Right lobe of liver (tissue), 6 donors: ENCODE data around the gene DSCAM. TPM values are rescaled to one million over a fixed set of nuclear protein-coding genes. Genes with fewer than 3 reads are reported as not detected.

ENCODE experiments used
- ATAC-seq, 4 donors: fragments of 200-7000 bp; cut with Tn5 transposase; one replicate each; pipeline ENCODE4 v1.9.1; 2020; ENCODE audit warnings: mild to moderate bottlenecking in 4 of 4, moderate library complexity in 4 of 4
- DNase-seq, 3 donors: peaks; one replicate each; pipeline ENCODE4 v3.0.0-alpha.2; 2020
- H3K27ac ChIP-seq, 3 donors: fragments of 200-600 bp; one replicate each; pipeline ENCODE4 v1.8.0; 2022
- H3K27me3 ChIP-seq, 2 donors: fragments of 200-600 bp; one replicate each; pipeline ENCODE4 v1.8.0; 2022
- H3K36me3 ChIP-seq, 4 donors: fragments of 200-600 bp; sonication (generic) in 1 of 4; one replicate each; pipeline versions ENCODE4 v1.5.1 to v1.8.0; 2017 to 2022; ENCODE audit warnings: control low read depth in 1 of 4
- H3K4me1 ChIP-seq, 4 donors: fragments of 200-600 bp; sonication (generic) in 1 of 4; one replicate each; pipeline versions ENCODE4 v1.5.1 to v1.8.0; 2017 to 2022; ENCODE audit warnings: control low read depth in 1 of 4
- H3K4me3 ChIP-seq, 3 donors: fragments of 200-600 bp; one replicate each; pipeline ENCODE4 v1.8.0; 2022
- H3K9me3 ChIP-seq, 4 donors: fragments of 200-600 bp; sonication (generic) in 1 of 4; one replicate each; pipeline versions ENCODE4 v1.5.1 to v1.8.0; 2017 to 2022; ENCODE audit warnings: control low read depth in 1 of 4
- CTCF ChIP-seq, 4 donors: fragments of 200-600 bp in 3 of 4; fragments of 450-650 bp in 1 of 4; IDR thresholded peaks; one replicate each; pipeline versions ENCODE4 v1.5.1 to v1.8.0; 2016 to 2022; ENCODE audit warnings: antibody characterized with exemption in 4 of 4, mild to moderate bottlenecking in 2 of 4
- POLR2A ChIP-seq: fragments of 450-650 bp; IDR thresholded peaks from one replicate; pipeline ENCODE4 v1.6.1; 2017; ENCODE audit warnings: antibody characterized with exemption, mild to moderate bottlenecking
- WGBS: methylation state at CpG from one replicate; pipeline ENCODE4 v1.1.6; 2018; ENCODE audit warnings: low coverage, low lambda C conversion rate; ENCODE audit not compliant: insufficient coverage; ENCODE audit errors: missing lambda C conversion rate; 5-methylcytosine and 5-hydroxymethylcytosine counted together
- intact Hi-C, 2 donors: fragments of 100-400 bp; cut with DNase I; formaldehyde crosslinking; loops; one replicate each; pipeline versions ENCODE4 v1.11.2 to v1.14.1; 2022
- total RNA-seq, 6 experiments: library from RNA; depleted of rRNA in 2 of 6; stranded (reverse); fragments of >200 nt in 2 of 6; fragmentation: NEBNext Ultra II Directional in 3 of 6; extraction: Animal tissue kit (Norgen Biotek cat#: 25700) in 3 of 6; gene quantifications; one replicate each; pipeline versions ENCODE4 v1.1.0 to v1.2.4, GENCODE V29; 2016 to 2023
- donor health status: DM: no; HTN: yes; CAD: no.
- donor health status: DM: no; HTN: no; CAD: no.
- donor health status: DM: no; HTN: no; CAD: no.
- donor health status: DM: no; HTN: yes; CAD: no.
- donor health status: DM: no; HTN: yes; CAD: no.

The DSCAM gene
- total RNA-seq, 6 experiments from 2014 or later = 0.04 to 0.16 (median 0.06) TPM; not detected in 2

GRCh38 chr21:40668555-40669275, 178.2 kb downstream of the DSCAM start:
- TF ChIP-seq POLR2A (no peak), CTCF (IDR thresholded peaks at IDR 0.05) (no peak)
- Histone ChIP-seq H3K27me3 (no peaks in the 10 kb centered on the region), H3K9me3 (no peaks in the 10 kb centered on the region), H3K4me3 (no peak overlapping the region), H3K4me1 (no peaks in the 10 kb centered on the region), H3K36me3 (no peaks in the 10 kb centered on the region), H3K27ac (no peak overlapping the region)
- DNase-seq (no peak), ATAC-seq (no peak)
- intact Hi-C loops = no loop called here
- 34% methylated on average over 5 of the region's 5 CpGs for WGBS

GRCh38 chr21:40667967-40668366, 179.0 kb downstream of the DSCAM start:
- intact Hi-C loops = no loop called here
- ATAC-seq (no peak), DNase-seq (no peak)
- no peaks in the 10 kb centered on the region for H3K27me3 ChIP-seq
- no peak for TF ChIP-seq POLR2A
- TF ChIP-seq CTCF (IDR thresholded peaks at IDR 0.05) = no peak
- no peaks in the 10 kb centered on the region for H3K36me3 ChIP-seq
- H3K4me1 ChIP-seq = no peaks in the 10 kb centered on the region
- no peak overlapping the region for H3K27ac ChIP-seq
- no peaks in the 10 kb centered on the region for H3K9me3 ChIP-seq
- WGBS = 75% methylated on average over 1 of the region's 1 CpG
- H3K4me3 ChIP-seq = no peak overlapping the region

- H3K27me3 ChIP-seq = no peaks in the 10 kb centered on the region
- ATAC-seq (no peak), DNase-seq (no peak)
- TF ChIP-seq CTCF (IDR thresholded peaks at IDR 0.05) = no peak
- no peak for TF ChIP-seq POLR2A
- H3K4me1 ChIP-seq = peaks cover 0 to 8% (median 0%) of the 10 kb centered on the region in 4 donors
- intact Hi-C loops = no loop called here
- H3K4me3 ChIP-seq = no peak overlapping the region
- no peak overlapping the region for H3K27ac ChIP-seq
- 95% methylated on average over 2 of the region's 2 CpGs for WGBS
- no peaks in the 10 kb centered on the region for H3K9me3 ChIP-seq
- H3K36me3 ChIP-seq = no peaks in the 10 kb centered on the region
Observed at GRCh38 chr21:40662889-40663288, 184.1 kb downstream of the DSCAM start.

GRCh38 chr21:40660461-40660860, 186.5 kb downstream of the DSCAM start:
- TF ChIP-seq CTCF (IDR thresholded peaks at IDR 0.05) = no peak
- TF ChIP-seq POLR2A = no peak
- DNase-seq (no peak), ATAC-seq (no peak)
- H3K4me1 ChIP-seq = peaks cover 0 to 10% (median 0%) of the 10 kb centered on the region in 4 donors
- intact Hi-C loops = no loop called here
- H3K27me3 ChIP-seq = no peaks in the 10 kb centered on the region
- H3K36me3 ChIP-seq = no peaks in the 10 kb centered on the region
- 53% methylated on average over 3 of the region's 3 CpGs for WGBS
- no peak overlapping the region for H3K27ac ChIP-seq
- H3K4me3 ChIP-seq = no peak overlapping the region
- no peaks in the 10 kb centered on the region for H3K9me3 ChIP-seq
